ENCODE results near the gene CRHR1.

GRCh38 chr17:45747911-45748310, 36.2 kb upstream of the CRHR1 start:
- no peak for TF ChIP-seq POLR2A (IDR thresholded peaks at IDR 0.05)
- TF ChIP-seq, protein P1, sequence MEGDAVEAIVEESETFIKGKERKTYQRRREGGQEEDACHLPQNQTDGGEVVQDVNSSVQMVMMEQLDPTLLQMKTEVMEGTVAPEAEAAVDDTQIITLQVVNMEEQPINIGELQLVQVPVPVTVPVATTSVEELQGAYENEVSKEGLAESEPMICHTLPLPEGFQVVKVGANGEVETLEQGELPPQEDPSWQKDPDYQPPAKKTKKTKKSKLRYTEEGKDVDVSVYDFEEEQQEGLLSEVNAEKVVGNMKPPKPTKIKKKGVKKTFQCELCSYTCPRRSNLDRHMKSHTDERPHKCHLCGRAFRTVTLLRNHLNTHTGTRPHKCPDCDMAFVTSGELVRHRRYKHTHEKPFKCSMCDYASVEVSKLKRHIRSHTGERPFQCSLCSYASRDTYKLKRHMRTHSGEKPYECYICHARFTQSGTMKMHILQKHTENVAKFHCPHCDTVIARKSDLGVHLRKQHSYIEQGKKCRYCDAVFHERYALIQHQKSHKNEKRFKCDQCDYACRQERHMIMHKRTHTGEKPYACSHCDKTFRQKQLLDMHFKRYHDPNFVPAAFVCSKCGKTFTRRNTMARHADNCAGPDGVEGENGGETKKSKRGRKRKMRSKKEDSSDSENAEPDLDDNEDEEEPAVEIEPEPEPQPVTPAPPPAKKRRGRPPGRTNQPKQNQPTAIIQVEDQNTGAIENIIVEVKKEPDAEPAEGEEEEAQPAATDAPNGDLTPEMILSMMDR (IDR thresholded peaks at IDR 0.05): no peak
